ENCODE data around the gene FAM184A. TPM values are rescaled to one million over a fixed set of nuclear protein-coding genes. Genes with fewer than 3 reads are reported as not detected.

The FAM184A gene
- total and polyA plus RNA-seq, 2 of the 8 experiments (the other 6 are each of a cell fraction or from before 2014, with no cell fraction given) = 6.3 to 11.3 TPM

- peaks cover 0 to 5% (median 2%) of the 10 kb centered on the region in 4 experiments; a peak in 3 of 7 replicates for H3K4me1 ChIP-seq (replicated peaks in 1 of 4; ENCODE audit: control insufficient read depth in 3 of 4, insufficient read depth in 4 of 4, low read length in 3 of 4)
- no peaks in the 10 kb centered on the region for H3K36me3 ChIP-seq (ENCODE audit: control insufficient read depth in 2 of 4, insufficient read depth in 4 of 4, low read length in 3 of 4)
- H3K4me3 ChIP-seq (ENCODE audit: extremely low read depth in 1 of 4, insufficient read depth in 2 of 4, low read depth in 3 of 4, low read length in 4 of 4) = peak overlapping the region in 3 of 4 experiments; percentile 47 to 63 (median 61); a peak in 5 of 8 replicates
- peaks cover 6% of the 10 kb centered on the region; the same call in 1 of the 2 replicates for H3K23me2 ChIP-seq (ENCODE audit: low read depth, low read length)
- no peak overlapping the region for H2BK120ac ChIP-seq (replicated peaks; ENCODE audit: low read depth, low read length)
- no peak overlapping the region for H3K27ac ChIP-seq (ENCODE audit: low read depth, low read length)
- TF ChIP-seq NANOG (IDR thresholded peaks at IDR 0.05; ENCODE audit: insufficient read depth, low read depth, low read length, poor library complexity, severe bottlenecking) (no peak), CEBPB (IDR thresholded peaks at IDR 0.05; ENCODE audit: low read depth, low read length) (no peak), TEAD4 (IDR thresholded peaks at IDR 0.05; ENCODE audit: low read depth, low read length) (no peak), CBX5 (IDR thresholded peaks at IDR 0.05; ENCODE audit: low read depth, low read length) (no peak), GABPA (IDR thresholded peaks at IDR 0.05; ENCODE audit: borderline replicate concordance, insufficient read depth, low read length) (no peak), SIN3A (conservative IDR thresholded peaks at IDR 0.05 in 1 of 2, IDR thresholded peaks at IDR 0.05 in 1 of 2; ENCODE audit: low read depth in 1 of 2, low read length in 2 of 2) (no peak), FOSL1 (IDR thresholded peaks at IDR 0.05; ENCODE audit: insufficient read depth, low read depth, low read length) (no peak), ATF2 (IDR thresholded peaks at IDR 0.05; ENCODE audit: low read length) (no peak), CHD1 (IDR thresholded peaks at IDR 0.05; ENCODE audit: low read depth, low read length) (no peak), SP1 (IDR thresholded peaks at IDR 0.05; ENCODE audit: low read depth, low read length) (no peak), POLR2AphosphoS5 (IDR thresholded peaks at IDR 0.05; ENCODE audit: low read depth, low read length) (no peak)
- no peak overlapping the region for H3K9ac ChIP-seq (replicated peaks in 1 of 4; ENCODE audit: extremely low read depth in 1 of 4, low read depth in 3 of 4, low read length in 3 of 4)
- ChIA-PET CTCF (ENCODE audit: partially characterized antibody) (interaction anchor here (0.6 to 2.8 kb wide), 15 partner anchors 9 to 276 kb away, joined by 3 to 14 read pairs (median 4); no protein-coding TSS in a partner anchor), POLR2A (ENCODE audit: partially characterized antibody) (interaction anchor here (1.1 to 1.6 kb wide), 3 partner anchors 11 to 81 kb away, joined by 3 to 5 read pairs (median 5); no protein-coding TSS in a partner anchor)
- H2BK12ac ChIP-seq (ENCODE audit: low read depth, low read length) = no peak overlapping the region
- DNase-seq (ENCODE audit: low read depth in 1 of 2, low spot score in 2 of 2) (no peak), FAIRE-seq (no peak)
- H4K5ac ChIP-seq (ENCODE audit: insufficient read length, low read depth, low read length) = no peak overlapping the region
- H2BK20ac ChIP-seq (ENCODE audit: low read length) = no peak overlapping the region
- 0 out of 4 replicates have a peak, but pooled peaks cover 0 to 5% of the 10 kb centered on the region in 2 experiments for H3K79me2 ChIP-seq (ENCODE audit: control insufficient read depth in 1 of 2, insufficient read depth in 2 of 2, low read length in 2 of 2)
- no peak overlapping the region for H3K18ac ChIP-seq (ENCODE audit: extremely low read depth, low read length)
- H3K56ac ChIP-seq (replicated peaks; ENCODE audit: insufficient read length, low read depth, low read length) = no peak overlapping the region
- H3K79me1 ChIP-seq (ENCODE audit: low read depth, low read length) = no peaks in the 10 kb centered on the region
- H4K8ac ChIP-seq (ENCODE audit: extremely low read depth, insufficient read depth, low read length) = no peak overlapping the region
- H2AFZ ChIP-seq (ENCODE audit: low read length) = no peak overlapping the region
- H4K20me1 ChIP-seq (replicated peaks in 1 of 2; ENCODE audit: control insufficient read depth in 1 of 2, insufficient read depth in 2 of 2, low read length in 2 of 2) = no peaks in the 10 kb centered on the region
- peak overlapping the region; percentile 71 to 94; a peak in 3 of 4 replicates for H3K4me2 ChIP-seq (ENCODE audit: insufficient read depth in 1 of 2, low read depth in 2 of 2, low read length in 2 of 2)
- H2AK5ac ChIP-seq (ENCODE audit: low read depth, low read length) = no peak overlapping the region
- no peak overlapping the region for H3K23ac ChIP-seq (ENCODE audit: insufficient read length)
- H3K9me3 ChIP-seq (ENCODE audit: insufficient read depth in 2 of 2, low read depth in 1 of 2, low read length in 1 of 2) = peaks cover 6 to 9% of the 10 kb centered on the region in 2 experiments; a peak in 3 of 4 replicates
- WGBS, 2 experiments (ENCODE audit: extremely low coverage in 1 of 2, insufficient coverage in 1 of 2, insufficient read length in 1 of 2, insufficient replicate concordance in 2 of 2, low coverage in 1 of 2, low lambda C conversion rate in 2 of 2, missing lambda C conversion rate in 1 of 2) = 75% methylated on average over 3 of the region's 3 CpGs; no CpG with 5 or more reads in 1 of the 2 experiments
- no peak overlapping the region for H3K4ac ChIP-seq (replicated peaks; ENCODE audit: insufficient read length, low read depth, low read length)
- H3K14ac ChIP-seq (ENCODE audit: insufficient read length) = no peak overlapping the region
- no peak overlapping the region for H2BK15ac ChIP-seq (ENCODE audit: low read length)
- H3K27me3 ChIP-seq (replicated peaks in 1 of 4; ENCODE audit: control insufficient read depth in 3 of 4, extremely low read depth in 1 of 4, insufficient read depth in 3 of 4, low read length in 3 of 4) = peaks cover 0 to 18% (median 6%) of the 10 kb centered on the region in 4 experiments; a peak in 3 of 7 replicates
- no peak overlapping the region for H2BK5ac ChIP-seq (ENCODE audit: low read depth, low read length)
- H4K91ac ChIP-seq (replicated peaks; ENCODE audit: insufficient read length, low read length) = no peak overlapping the region
Measured at GRCh38 chr6:119077391-119077642, 1.1 kb downstream of the FAM184A start.
